ENCODE measurements around the gene NXPH1.

DNA sequence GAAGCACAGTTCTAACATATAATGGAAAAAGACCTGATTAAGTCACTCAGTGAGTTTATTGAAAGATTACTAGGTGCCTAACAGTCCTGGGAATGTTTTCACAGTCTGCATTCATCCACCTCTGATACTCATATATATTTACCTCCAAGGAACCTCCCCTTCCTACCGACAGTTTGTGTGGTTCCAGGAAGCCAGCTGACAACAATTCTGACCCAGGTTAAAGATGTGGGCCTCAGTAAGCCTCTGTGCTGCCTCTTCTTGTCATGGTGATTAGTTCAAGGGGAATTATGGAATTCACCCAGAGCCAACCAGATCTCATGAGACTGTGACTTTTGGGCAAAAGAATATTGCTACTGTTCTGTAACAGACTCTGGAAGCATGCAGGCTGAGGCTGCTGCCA lies 186.8 kb downstream of the NXPH1 start:
- TF ChIP-seq, protein P1, sequence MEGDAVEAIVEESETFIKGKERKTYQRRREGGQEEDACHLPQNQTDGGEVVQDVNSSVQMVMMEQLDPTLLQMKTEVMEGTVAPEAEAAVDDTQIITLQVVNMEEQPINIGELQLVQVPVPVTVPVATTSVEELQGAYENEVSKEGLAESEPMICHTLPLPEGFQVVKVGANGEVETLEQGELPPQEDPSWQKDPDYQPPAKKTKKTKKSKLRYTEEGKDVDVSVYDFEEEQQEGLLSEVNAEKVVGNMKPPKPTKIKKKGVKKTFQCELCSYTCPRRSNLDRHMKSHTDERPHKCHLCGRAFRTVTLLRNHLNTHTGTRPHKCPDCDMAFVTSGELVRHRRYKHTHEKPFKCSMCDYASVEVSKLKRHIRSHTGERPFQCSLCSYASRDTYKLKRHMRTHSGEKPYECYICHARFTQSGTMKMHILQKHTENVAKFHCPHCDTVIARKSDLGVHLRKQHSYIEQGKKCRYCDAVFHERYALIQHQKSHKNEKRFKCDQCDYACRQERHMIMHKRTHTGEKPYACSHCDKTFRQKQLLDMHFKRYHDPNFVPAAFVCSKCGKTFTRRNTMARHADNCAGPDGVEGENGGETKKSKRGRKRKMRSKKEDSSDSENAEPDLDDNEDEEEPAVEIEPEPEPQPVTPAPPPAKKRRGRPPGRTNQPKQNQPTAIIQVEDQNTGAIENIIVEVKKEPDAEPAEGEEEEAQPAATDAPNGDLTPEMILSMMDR (IDR thresholded peaks at IDR 0.05) = no peak
- TF ChIP-seq EP300 (IDR thresholded peaks at IDR 0.05) (no peak), POLR2A (IDR thresholded peaks at IDR 0.05) (no peak)

Measured in ovary (tissue), 3 donors.